22Rv1 (cell line): ENCODE data around the gene SLC38A10.

Source experiments
- CTCF ChIP-seq: fragments of 450-650 bp; IDR thresholded peaks from 2 replicates; pipeline ENCODE4 v1.5.1; 2017; ENCODE audit warnings: mild to moderate bottlenecking
- ZFX ChIP-seq: fragments of 450-650 bp; IDR thresholded peaks from 2 replicates; pipeline ENCODE4 v1.6.1; 2017; ENCODE audit warnings: antibody characterized with exemption, borderline replicate concordance

GRCh38 chr17:81229666-81229920 lies 65.5 kb downstream of the SLC38A10 start:
- no peak for TF ChIP-seq CTCF
- no peak for TF ChIP-seq ZFX
